ENCODE measurements around the gene HPCA. TPM values are rescaled to one million over a fixed set of nuclear protein-coding genes. Genes with fewer than 3 reads are reported as not detected.
A peak's percentile ranks its signal among the peaks of the same experiment; 100 is the strongest.

HPCA gene
- total and polyA plus RNA-seq, 2 of the 13 experiments (the other 11 are each of a cell fraction or from before 2014, with no cell fraction given) = not detected

DNA sequence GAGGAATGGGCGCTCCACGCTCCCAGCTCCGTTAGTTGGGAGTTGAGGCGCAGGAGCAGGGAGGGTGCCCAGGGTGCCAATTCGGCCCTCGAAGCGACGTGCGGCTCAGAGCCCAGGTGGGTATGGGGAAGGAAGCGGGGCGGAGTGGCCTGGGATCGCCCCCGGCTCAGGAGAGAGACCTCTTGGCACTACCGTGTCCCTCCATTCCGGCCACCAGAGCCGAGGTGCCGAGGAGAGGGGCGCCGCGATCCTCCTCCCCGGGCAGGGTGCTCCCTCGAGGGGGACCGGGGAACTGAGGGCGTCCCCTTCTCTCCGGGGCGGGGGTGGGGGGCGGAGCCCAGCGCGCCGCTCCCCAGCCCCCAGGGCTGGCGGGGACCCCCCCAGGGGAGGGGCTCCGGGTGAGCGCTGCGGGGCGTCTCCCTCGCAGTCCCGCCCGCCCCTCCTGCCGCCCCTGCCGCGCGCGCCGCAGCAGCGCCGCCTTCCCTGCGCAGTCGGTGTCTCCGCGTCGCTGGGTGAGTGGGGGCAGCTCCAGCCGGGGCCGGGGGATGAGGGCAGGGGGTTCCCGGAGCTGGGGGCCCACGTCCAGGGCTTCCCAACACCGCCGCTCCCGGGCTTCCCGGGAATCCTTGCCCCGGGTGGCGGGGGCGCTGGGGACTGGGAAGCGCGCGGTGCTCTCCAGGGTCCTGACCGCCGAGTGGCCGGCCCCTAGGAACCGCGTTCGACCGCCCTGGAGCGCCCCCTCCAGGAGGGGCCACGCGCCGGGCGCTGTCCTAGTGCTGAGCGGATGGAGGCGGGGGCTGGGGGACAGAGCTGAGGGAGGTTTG is at the start of gene HPCA (continued):
- TF ChIP-seq ZNF607 (CRISPR knock-in tag; IDR thresholded peaks at IDR 0.05; ENCODE audit: borderline replicate concordance) (peak; percentile 99), ZNF451 (CRISPR knock-in tag; IDR thresholded peaks at IDR 0.05) (peak; percentile 98), TARDBP (CRISPR knock-in tag; IDR thresholded peaks at IDR 0.05) (peak; percentile 61; the same call in 1 of the 2 replicates), AKAP8 (CRISPR knock-in tag; IDR thresholded peaks at IDR 0.05) (peak; percentile 75; the same call in 1 of the 2 replicates), ZNF550 (CRISPR knock-in tag; IDR thresholded peaks at IDR 0.05; ENCODE audit: borderline replicate concordance) (no peak), MAX (IDR thresholded peaks at IDR 0.05) (peak; percentile 59), ZFP82 (CRISPR knock-in tag; IDR thresholded peaks at IDR 0.05; ENCODE audit: borderline replicate concordance) (peak; percentile 95), ZNF282 (IDR thresholded peaks at IDR 0.05; ENCODE audit: partially characterized antibody) (no peak), SMC3 (IDR thresholded peaks at IDR 0.05; ENCODE audit: low read length) (no peak), GZF1 (CRISPR knock-in tag; IDR thresholded peaks at IDR 0.05) (peak; percentile 93), ZNF496 (CRISPR knock-in tag; IDR thresholded peaks at IDR 0.05; ENCODE audit: insufficient replicate concordance) (no peak), ZHX1 (CRISPR knock-in tag; IDR thresholded peaks at IDR 0.05; ENCODE audit: low read depth) (peak; percentile 67), THYN1 (CRISPR knock-in tag; IDR thresholded peaks at IDR 0.05; ENCODE audit: borderline replicate concordance, low read depth) (0 out of 2 replicates have a peak, but pooled peaks have one; percentile 51), KDM6A (CRISPR knock-in tag; IDR thresholded peaks at IDR 0.05; ENCODE audit: low read depth) (no peak), PAF1 (CRISPR knock-in tag; IDR thresholded peaks at IDR 0.05) (no peak), TRIM24 (CRISPR knock-in tag; IDR thresholded peaks at IDR 0.05) (no peak), ZNF446 (CRISPR knock-in tag; IDR thresholded peaks at IDR 0.05) (peak; percentile 98), SETDB1 (CRISPR knock-in tag; IDR thresholded peaks at IDR 0.05; ENCODE audit: borderline replicate concordance) (no peak), KDM2A (CRISPR knock-in tag; IDR thresholded peaks at IDR 0.05; ENCODE audit: borderline replicate concordance, low read depth) (peak; percentile 95)
- TF ChIP-seq, protein P1, sequence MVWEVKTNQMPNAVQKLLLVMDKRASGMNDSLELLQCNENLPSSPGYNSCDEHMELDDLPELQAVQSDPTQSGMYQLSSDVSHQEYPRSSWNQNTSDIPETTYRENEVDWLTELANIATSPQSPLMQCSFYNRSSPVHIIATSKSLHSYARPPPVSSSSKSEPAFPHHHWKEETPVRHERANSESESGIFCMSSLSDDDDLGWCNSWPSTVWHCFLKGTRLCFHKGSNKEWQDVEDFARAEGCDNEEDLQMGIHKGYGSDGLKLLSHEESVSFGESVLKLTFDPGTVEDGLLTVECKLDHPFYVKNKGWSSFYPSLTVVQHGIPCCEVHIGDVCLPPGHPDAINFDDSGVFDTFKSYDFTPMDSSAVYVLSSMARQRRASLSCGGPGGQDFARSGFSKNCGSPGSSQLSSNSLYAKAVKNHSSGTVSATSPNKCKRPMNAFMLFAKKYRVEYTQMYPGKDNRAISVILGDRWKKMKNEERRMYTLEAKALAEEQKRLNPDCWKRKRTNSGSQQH (CRISPR knock-in tag; IDR thresholded peaks at IDR 0.05; ENCODE audit: low read depth) = peak; percentile 97
- TF ChIP-seq, protein P2, sequence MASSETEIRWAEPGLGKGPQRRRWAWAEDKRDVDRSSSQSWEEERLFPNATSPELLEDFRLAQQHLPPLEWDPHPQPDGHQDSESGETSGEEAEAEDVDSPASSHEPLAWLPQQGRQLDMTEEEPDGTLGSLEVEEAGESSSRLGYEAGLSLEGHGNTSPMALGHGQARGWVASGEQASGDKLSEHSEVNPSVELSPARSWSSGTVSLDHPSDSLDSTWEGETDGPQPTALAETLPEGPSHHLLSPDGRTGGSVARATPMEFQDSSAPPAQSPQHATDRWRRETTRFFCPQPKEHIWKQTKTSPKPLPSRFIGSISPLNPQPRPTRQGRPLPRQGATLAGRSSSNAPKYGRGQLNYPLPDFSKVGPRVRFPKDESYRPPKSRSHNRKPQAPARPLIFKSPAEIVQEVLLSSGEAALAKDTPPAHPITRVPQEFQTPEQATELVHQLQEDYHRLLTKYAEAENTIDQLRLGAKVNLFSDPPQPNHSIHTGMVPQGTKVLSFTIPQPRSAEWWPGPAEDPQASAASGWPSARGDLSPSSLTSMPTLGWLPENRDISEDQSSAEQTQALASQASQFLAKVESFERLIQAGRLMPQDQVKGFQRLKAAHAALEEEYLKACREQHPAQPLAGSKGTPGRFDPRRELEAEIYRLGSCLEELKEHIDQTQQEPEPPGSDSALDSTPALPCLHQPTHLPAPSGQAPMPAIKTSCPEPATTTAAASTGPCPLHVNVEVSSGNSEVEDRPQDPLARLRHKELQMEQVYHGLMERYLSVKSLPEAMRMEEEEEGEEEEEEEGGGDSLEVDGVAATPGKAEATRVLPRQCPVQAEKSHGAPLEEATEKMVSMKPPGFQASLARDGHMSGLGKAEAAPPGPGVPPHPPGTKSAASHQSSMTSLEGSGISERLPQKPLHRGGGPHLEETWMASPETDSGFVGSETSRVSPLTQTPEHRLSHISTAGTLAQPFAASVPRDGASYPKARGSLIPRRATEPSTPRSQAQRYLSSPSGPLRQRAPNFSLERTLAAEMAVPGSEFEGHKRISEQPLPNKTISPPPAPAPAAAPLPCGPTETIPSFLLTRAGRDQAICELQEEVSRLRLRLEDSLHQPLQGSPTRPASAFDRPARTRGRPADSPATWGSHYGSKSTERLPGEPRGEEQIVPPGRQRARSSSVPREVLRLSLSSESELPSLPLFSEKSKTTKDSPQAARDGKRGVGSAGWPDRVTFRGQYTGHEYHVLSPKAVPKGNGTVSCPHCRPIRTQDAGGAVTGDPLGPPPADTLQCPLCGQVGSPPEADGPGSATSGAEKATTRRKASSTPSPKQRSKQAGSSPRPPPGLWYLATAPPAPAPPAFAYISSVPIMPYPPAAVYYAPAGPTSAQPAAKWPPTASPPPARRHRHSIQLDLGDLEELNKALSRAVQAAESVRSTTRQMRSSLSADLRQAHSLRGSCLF (CRISPR knock-in tag; IDR thresholded peaks at IDR 0.05; ENCODE audit: borderline replicate concordance) = peak; percentile 91
